Body of pancreas (tissue), 4 donors: ENCODE results near the gene POMT2. TPM values are rescaled to one million over a fixed set of nuclear protein-coding genes. Genes with fewer than 3 reads are reported as not detected.

Source experiments
- ATAC-seq: fragments of 150-250 bp; one replicate; pipeline ENCODE4 v1.9.1; 2016
- DNase-seq, 4 donors: peaks; one replicate each; pipeline ENCODE4 v3.0.0-alpha.2; 2019
- H3K27ac ChIP-seq, 4 donors: fragments of 200-600 bp; sonication (generic); 1 replicate in 3 of 4; 2 replicates in 1 of 4; pipeline versions ENCODE4 v1.5.1 to v1.6.1; 2016 to 2019; ENCODE audit warnings: mild to moderate bottlenecking in 1 of 4, mixed read lengths in 1 of 4, moderate library complexity in 1 of 4
- H3K27me3 ChIP-seq, 2 donors: fragments of 200-600 bp; sonication (generic); one replicate each; pipeline ENCODE4 v1.6.0; 2016; ENCODE audit warnings: mild to moderate bottlenecking in 1 of 2
- H3K36me3 ChIP-seq, 2 donors: fragments of 200-600 bp; sonication (generic); replicated peaks in 1 of 2; 2 replicates each; pipeline ENCODE4 v1.5.1; 2016; ENCODE audit warnings: low read depth in 2 of 2; ENCODE audit not compliant: insufficient read depth in 1 of 2
- H3K4me1 ChIP-seq: fragments of 200-600 bp; sonication (generic); one replicate; pipeline ENCODE4 v1.6.0; 2016
- H3K4me3 ChIP-seq, 2 donors: fragments of 200-600 bp; sonication (generic); 1 replicate in 1 of 2; 2 replicates in 1 of 2; pipeline ENCODE4 v1.5.1; 2016 to 2019
- H3K9me3 ChIP-seq, 3 donors: fragments of 200-600 bp; sonication (generic); 1 replicate in 2 of 3; 2 replicates in 1 of 3; pipeline ENCODE4 v1.5.1; 2016
- POLR2A ChIP-seq, 3 donors: fragments of 450-650 bp; IDR thresholded peaks; one replicate each; pipeline ENCODE4 v1.6.1; 2016; ENCODE audit warnings: antibody characterized with exemption in 3 of 3, mild to moderate bottlenecking in 2 of 3
- WGBS, 2 donors: methylation state at CpG; one replicate each; pipeline ENCODE4 v1.1.5; 2017; 5-methylcytosine and 5-hydroxymethylcytosine counted together
- intact Hi-C: fragments of 100-400 bp; cut with DNase I; formaldehyde crosslinking; loops from one replicate; pipeline ENCODE4 v1.15.1; 2023
- total RNA-seq, 2 donors: library from RNA; depleted of rRNA; stranded (reverse); fragments of >200 nt; gene quantifications; one replicate each; pipeline ENCODE4 v1.1.0, GENCODE V29; 2016
- TF ChIP-seq, protein P1 (sequence below), 7 experiments: fragments of 450-650 bp in 4 of 7; fragments of 200-600 bp in 3 of 7; sonication (generic) in 3 of 7; IDR thresholded peaks; one replicate each; pipeline ENCODE4 v1.5.1; 2016 to 2019; ENCODE audit warnings: antibody characterized with exemption in 7 of 7

The POMT2 gene
- total RNA-seq, 2 donors from 2014 or later = 22.6 to 45.2 TPM

DNA sequence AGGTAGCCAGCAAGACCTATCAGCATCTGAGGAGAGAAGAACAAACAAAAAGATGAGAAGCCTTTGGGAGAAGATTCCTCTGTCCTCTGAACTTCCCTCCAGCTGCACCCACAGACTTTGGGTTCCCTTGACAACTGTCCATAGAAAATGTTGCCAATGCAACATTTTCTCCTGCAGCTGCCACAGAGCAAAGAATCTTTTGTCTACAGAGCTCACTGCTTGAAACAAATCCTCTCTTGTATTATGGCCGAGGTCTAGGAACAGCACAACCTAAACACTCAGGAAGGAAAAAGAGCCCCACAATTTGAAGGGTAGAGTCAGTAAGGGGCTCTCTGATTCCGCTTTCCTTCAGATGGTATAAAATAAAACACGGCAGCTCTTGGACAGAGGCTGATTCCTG, 14.3 kb downstream of the POMT2 start:
- no peak for ATAC-seq
- no peak overlapping the region for H3K27ac ChIP-seq

GRCh38 chr14:77305696-77306095, 15.0 kb downstream of the POMT2 start:
- ATAC-seq (no peak), DNase-seq (no peak)
- no peak overlapping the region for H3K4me3 ChIP-seq
- H3K9me3 ChIP-seq = no peaks in the 10 kb centered on the region
- H3K27ac ChIP-seq = no peak overlapping the region
- intact Hi-C loops = no loop called here
- no peak for TF ChIP-seq POLR2A (IDR thresholded peaks at IDR 0.05)
- TF ChIP-seq, protein P1, sequence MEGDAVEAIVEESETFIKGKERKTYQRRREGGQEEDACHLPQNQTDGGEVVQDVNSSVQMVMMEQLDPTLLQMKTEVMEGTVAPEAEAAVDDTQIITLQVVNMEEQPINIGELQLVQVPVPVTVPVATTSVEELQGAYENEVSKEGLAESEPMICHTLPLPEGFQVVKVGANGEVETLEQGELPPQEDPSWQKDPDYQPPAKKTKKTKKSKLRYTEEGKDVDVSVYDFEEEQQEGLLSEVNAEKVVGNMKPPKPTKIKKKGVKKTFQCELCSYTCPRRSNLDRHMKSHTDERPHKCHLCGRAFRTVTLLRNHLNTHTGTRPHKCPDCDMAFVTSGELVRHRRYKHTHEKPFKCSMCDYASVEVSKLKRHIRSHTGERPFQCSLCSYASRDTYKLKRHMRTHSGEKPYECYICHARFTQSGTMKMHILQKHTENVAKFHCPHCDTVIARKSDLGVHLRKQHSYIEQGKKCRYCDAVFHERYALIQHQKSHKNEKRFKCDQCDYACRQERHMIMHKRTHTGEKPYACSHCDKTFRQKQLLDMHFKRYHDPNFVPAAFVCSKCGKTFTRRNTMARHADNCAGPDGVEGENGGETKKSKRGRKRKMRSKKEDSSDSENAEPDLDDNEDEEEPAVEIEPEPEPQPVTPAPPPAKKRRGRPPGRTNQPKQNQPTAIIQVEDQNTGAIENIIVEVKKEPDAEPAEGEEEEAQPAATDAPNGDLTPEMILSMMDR (IDR thresholded peaks at IDR 0.05) = no peak
- H3K27me3 ChIP-seq = no peaks in the 10 kb centered on the region
- peaks cover 9% of the 10 kb centered on the region for H3K4me1 ChIP-seq
- WGBS, 2 donors = 86 to 91% methylated on average over 4 of the region's 4 CpGs
- H3K36me3 ChIP-seq = no peaks in the 10 kb centered on the region

More for the DNA sequence above, 14.3 kb downstream of the POMT2 start:
- no peaks in the 10 kb centered on the region for H3K36me3 ChIP-seq
- intact Hi-C loops = no loop called here
- no peaks in the 10 kb centered on the region for H3K9me3 ChIP-seq
- TF ChIP-seq POLR2A (IDR thresholded peaks at IDR 0.05) = no peak
- TF ChIP-seq, protein P1 (IDR thresholded peaks at IDR 0.05) = no peak
- WGBS, 2 donors = 73 to 86% methylated on average over 3 of the region's 3 CpGs
- H3K27me3 ChIP-seq = no peaks in the 10 kb centered on the region
- DNase-seq = no peak
- H3K4me1 ChIP-seq = peaks cover 9% of the 10 kb centered on the region
- H3K4me3 ChIP-seq = no peak overlapping the region

DNA sequence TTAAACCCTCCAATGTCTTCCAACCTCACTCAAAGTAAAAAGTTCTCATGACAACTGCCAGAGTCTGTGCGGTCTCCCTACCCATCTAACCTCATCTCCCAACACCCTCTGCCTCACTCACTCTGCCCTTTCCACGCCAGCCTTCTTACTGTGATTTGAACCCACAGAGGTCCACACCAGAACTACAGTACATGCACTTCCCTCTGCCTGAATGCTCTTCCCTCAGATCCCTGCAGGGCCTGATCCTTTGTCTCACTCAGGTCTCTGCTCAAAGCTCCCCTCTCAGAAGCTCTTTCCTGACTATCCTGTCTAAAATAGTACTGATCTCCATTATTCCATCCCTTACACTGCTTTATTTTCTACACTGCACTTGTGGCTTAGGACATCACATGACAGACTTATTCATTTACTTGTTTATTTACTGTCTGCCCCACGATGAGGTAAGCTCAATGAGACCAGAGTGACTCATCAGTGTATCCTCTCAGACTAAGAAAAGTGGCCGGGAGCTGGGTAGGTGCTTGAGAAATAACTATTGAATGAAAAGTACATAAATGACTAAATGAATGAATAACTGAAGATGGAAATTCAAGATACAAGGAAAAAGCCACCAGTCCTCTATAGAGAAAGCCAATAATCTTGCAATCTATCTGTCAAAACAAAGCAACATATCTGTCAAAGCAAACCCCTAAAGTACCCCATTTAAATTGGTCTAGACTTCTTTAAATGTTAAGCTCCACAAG, 17.1 kb downstream of the POMT2 start:
- DNase-seq (peak in 1 of 4 donors; percentile 53), ATAC-seq (peak; percentile 67)
- Histone ChIP-seq H3K9me3 (no peaks in the 10 kb centered on the region), H3K27me3 (no peaks in the 10 kb centered on the region), H3K4me3 (no peak overlapping the region), H3K36me3 (peaks cover 0 to 2% of the 10 kb centered on the region in 2 donors), H3K27ac (no peak overlapping the region), H3K4me1 (peaks cover 9% of the 10 kb centered on the region)
- TF ChIP-seq, protein P1 (IDR thresholded peaks at IDR 0.05) = no peak
- no peak for TF ChIP-seq POLR2A (IDR thresholded peaks at IDR 0.05)
- 48% methylated on average over 4 of the region's 4 CpGs for WGBS, 2 donors
- intact Hi-C loops = no loop called here

GRCh38 chr14:77302926-77303325, 17.8 kb downstream of the POMT2 start:
- intact Hi-C loops = no loop called here
- no peak for DNase-seq
- peaks cover 9% of the 10 kb centered on the region for H3K4me1 ChIP-seq
- TF ChIP-seq POLR2A (IDR thresholded peaks at IDR 0.05) = no peak
- TF ChIP-seq, protein P1 (IDR thresholded peaks at IDR 0.05) = no peak
- H3K36me3 ChIP-seq = peaks cover 0 to 5% of the 10 kb centered on the region in 2 donors
- no peak overlapping the region for H3K27ac ChIP-seq
- no peaks in the 10 kb centered on the region for H3K9me3 ChIP-seq
- 84 to 97% methylated on average over 5 of the region's 5 CpGs for WGBS, 2 donors
- no peak overlapping the region for H3K4me3 ChIP-seq
- ATAC-seq = peak; percentile 27
- H3K27me3 ChIP-seq = no peaks in the 10 kb centered on the region

DNA sequence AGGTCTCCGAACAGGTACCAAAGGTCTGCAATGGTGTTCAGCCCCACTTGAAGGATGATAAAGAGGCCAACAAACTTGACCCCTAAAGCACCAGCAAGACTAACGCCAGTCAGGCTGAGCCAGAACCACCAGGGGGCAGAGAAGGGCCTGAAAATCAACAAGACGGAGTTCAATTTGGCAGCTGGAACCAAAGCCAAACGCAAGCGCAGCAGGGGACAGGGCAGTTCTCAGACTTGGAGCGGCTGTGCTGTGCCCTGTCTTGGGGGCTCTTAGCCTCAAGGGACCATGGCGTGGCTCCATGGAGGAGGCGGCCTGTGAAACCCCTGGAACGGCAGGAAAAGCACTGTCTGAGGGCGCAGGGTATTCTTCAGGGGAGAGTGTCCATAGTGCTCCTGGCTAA, 19.6 kb downstream of the POMT2 start:
- peaks cover 9% of the 10 kb centered on the region for H3K4me1 ChIP-seq
- ATAC-seq (peak; percentile 73), DNase-seq (peak; percentile 73 to 84 (median 78))
- H3K4me3 ChIP-seq = no peak overlapping the region
- H3K36me3 ChIP-seq = peaks cover 0 to 5% of the 10 kb centered on the region in 2 donors
- intact Hi-C loops = no loop called here
- H3K27ac ChIP-seq = no peak overlapping the region
- H3K27me3 ChIP-seq = no peaks in the 10 kb centered on the region
- H3K9me3 ChIP-seq = no peaks in the 10 kb centered on the region
- 35 to 42% methylated on average over 8 to 10 of the region's 10 CpGs for WGBS, 2 donors
- TF ChIP-seq, protein P1 (IDR thresholded peaks at IDR 0.05) = peak; percentile 14 to 72 (median 60)
- TF ChIP-seq POLR2A (IDR thresholded peaks at IDR 0.05) = no peak
